IPS DF 4.7 (cell line): ENCODE data around the gene ZNF354B.
"Not testable (repeated sequence)": the region's sequence is repeated elsewhere in the genome, so short reads cannot be mapped to it uniquely, and the experiment has no call there.

ENCODE experiments used
- DNase-seq: peaks from one replicate; pipeline ENCODE4 v3.0.0-alpha.2; 2013; ENCODE audit warnings: low spot score; ENCODE audit errors: extremely low read depth

ZNF354B gene

GRCh38 chr5:178859625-178860521 is at the start of gene ZNF354B:
ZNF354B (plus strand) TSS chr5:178859953; CDS start chr5:178861048, 1,095 bp downstream.
- DNase-seq: peak; percentile 89

DNA sequence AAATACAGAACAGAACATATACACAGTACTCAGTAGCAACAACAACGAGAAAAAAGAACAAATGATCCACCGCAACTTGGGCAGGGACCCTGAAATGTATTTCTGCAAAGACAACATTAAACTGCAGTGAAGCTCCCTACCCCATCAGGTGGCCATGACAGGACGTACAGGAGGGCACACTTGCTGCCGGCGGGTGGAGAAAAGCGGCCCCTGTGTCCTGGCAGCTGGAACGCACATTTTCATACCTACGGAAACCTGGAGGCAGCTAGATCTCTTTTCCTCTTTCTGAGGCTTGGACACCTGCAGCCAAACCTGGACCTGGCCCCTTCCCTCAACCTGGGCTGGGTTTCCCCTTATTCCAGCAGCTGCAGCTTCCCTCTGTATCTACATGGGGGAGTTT is 42.2 kb upstream of the ZNF354B start:
- no peak for DNase-seq

DNA sequence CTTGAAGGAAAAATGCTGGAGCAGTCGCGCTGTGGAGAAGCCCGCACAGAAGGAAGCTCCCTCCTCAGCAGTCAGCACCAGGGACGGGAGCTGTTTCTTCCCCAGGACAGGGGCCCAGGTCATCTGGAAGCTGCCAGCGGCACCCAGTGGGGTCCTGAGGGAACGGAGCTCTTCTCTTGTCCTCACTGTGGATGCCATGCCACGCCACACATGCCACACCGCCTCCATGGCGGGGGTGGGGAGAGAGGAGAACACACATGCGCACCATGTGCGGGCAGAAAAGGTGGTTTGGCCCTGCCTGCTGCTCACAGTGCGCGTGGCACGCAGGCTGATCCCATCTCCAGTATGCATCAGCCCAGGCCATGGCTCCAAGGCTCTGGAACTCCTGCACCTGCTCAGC is 41.7 kb upstream of the ZNF354B start:
- no peak for DNase-seq

- DNase-seq: no peak
These were observed 39.8 kb upstream of the ZNF354B start for GRCh38 chr5:178820001-178820400.

DNA sequence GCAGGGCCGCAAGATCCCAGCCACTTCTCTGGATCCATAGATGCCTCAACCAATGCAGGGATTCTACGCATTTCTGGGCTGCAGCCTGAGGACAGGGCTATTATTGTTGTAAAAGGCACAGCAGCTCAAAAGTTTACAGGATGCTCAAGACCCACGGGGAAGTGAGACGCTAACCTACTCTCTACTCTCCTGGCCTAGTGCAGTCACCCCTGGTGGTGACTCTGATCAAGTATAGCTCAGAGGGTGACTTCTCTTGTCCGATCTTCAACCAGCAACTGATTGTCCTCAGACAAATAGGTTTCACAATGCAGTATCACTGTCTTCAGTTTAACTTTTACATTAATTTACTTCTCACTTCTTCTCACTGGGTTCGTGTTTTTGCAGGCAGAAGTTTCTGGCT is 34.3 kb upstream of the ZNF354B start:
- DNase-seq: no peak

DNA sequence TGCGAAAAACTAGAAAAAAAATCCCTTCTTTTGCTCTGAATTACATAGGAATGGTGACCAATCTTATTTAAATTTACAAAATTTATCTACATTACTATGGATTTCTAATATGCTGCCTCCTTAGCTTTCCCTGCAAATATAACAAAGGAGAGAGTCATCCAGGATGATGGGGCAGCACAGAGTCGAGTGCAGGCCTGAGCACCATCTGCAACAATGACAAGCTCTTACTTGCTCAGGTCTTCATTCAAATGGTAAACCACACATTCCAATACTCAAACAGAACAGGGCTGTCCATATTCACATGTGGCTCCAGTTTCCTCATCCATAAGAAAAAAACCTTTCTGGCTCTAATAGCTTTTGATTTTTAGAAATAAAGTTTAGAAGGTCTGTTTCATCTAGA is 33.5 kb upstream of the ZNF354B start:
- no peak for DNase-seq

- no peak for DNase-seq
These were observed 32.1 kb upstream of the ZNF354B start for GRCh38 chr5:178827636-178828035.

- DNase-seq: no peak
These were observed 28.7 kb upstream of the ZNF354B start for GRCh38 chr5:178831049-178831448.

- DNase-seq: no peak
These were observed 27.0 kb upstream of the ZNF354B start for GRCh38 chr5:178832618-178833201.

- no peak for DNase-seq
These were observed 23.1 kb upstream of the ZNF354B start for GRCh38 chr5:178836628-178837027.

- DNase-seq: not testable (repeated sequence)
These were observed 20.9 kb upstream of the ZNF354B start for GRCh38 chr5:178838695-178839318.

GRCh38 chr5:178839319-178839704 is 20.4 kb upstream of the ZNF354B start:
- DNase-seq: no peak

- DNase-seq: not testable (repeated sequence)
These were observed 19.4 kb upstream of the ZNF354B start for GRCh38 chr5:178840399-178840798.

DNA sequence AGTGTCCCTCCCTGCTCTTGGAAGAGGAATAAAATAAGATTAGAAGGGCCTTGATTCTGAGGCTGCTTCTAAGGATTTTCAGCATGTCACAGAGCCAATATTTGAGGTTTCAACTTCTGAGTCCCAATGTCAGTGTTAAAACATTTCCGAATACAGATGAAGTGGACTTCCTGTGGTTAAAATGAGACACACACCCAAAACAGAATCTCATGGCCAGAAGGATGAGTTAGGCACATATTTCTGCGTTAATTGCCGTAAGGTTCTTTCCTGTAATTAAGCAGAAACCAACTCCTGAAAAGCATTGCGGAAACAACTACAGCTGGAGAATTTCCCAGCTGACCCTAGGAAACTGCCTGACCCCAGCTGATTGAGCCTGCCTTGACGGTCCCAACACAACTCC is 10.4 kb upstream of the ZNF354B start:
- DNase-seq: no peak

DNA sequence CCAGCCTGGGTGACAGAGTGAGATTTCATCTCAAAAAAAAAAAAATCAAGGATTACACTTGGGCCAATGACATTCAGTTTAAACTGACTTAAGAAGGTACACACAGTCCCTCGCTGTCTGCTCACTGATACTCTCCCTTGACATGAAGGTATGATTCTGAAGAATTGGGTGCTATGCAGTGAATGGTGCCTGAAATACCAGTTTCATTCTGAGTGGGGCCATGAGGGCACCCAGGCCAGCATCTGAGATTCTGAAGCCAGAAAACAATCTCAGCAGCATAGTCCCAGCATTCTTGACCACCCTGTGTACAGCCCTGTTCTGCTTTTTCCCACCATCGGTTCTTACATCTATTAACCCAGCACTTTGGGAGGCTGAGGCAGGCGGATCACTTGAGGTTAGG is 7.8 kb upstream of the ZNF354B start:
- DNase-seq: no peak

- DNase-seq: no peak
These were observed 5.5 kb upstream of the ZNF354B start for GRCh38 chr5:178854284-178854683.

DNA sequence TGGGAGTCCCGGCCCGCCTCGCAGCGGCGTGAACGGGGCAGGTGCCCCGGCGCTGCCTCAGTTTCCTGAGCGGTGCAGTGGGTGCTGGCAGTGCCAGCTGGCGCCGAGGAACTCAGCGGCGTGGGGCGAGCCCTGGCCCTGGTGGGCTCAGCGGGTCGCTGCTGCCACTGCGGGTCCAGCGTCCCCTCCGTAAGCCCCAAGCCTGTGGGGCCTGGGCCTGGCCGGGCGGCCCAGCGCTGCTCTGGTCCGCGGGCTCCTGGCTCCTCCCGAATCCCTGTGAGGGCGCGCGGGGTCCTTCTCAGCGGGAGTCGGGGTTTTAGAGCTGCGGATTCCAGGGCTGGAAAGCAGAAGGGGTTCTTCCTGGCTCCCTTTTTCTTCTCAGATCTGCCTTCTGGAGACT is 862 bp downstream of the ZNF354B start:
- DNase-seq: not testable (repeated sequence)

DNA sequence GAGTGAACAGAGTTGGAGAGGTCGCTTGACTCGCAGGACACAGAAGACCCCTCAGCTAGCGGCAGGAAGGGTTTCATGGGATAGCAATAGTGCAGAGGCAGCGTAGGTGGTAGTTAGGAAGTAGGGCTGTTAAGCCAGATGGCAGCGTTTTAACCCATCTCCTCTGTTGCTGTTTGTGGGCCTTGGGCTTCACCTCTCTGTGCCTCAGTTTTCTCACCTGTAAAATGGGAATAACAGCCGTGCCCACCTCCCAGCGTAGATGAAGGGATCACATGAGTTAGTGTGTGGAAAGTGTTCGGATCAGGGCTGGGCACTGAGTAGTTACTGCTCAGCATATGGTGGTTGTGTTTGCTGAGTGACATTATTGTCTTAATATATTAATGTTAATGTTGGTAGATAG is 1.9 kb downstream of the ZNF354B start:
- DNase-seq: no peak

DNA sequence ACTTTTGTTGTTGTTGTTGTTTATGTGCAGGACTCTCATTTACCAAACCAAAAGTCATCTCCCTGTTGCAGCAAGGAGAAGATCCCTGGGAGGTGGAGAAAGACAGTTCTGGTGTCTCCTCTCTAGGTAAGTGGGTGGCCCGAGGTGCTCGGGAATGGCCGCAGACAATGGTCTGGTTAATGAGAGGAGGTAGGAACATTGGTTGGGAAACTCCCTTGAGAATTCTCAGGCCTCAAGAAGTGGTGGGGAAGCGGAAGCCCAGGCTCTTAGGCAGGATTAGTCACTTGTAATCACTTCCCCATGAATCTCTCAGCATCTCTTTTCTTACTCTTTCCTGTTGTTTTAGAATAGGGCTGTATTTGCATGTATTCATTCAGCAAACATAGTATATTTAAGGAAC is 7.2 kb downstream of the ZNF354B start:
- no peak for DNase-seq

- DNase-seq: no peak
These were observed 9.8 kb downstream of the ZNF354B start for GRCh38 chr5:178869577-178869976.

GRCh38 chr5:178870411-178870810 is 10.7 kb downstream of the ZNF354B start:
- DNase-seq: no peak

- no peak for DNase-seq
These were observed 12.5 kb downstream of the ZNF354B start for GRCh38 chr5:178872302-178872701.
